Endometrial microvascular endothelial cells (primary cell): ENCODE measurements around the gene TNFSF13. TPM values are rescaled to one million over a fixed set of nuclear protein-coding genes. Genes with fewer than 3 reads are reported as not detected.

Experiments used
- in situ Hi-C: cut with HindIII; loops from 2 replicates; pipeline ENCODE4 v1.10.0; 2017; ENCODE audit warnings: low sequenced_read_pairs, low pct_unique_long_range_greater_than_20kb; ENCODE audit errors: inconsistent ontology term
- total RNA-seq: library from RNA; depleted of rRNA; stranded (reverse); fragments of >200 nt; gene quantifications from one replicate; pipeline ENCODE4 v1.2.3, GENCODE V29; 2015; ENCODE audit errors: inconsistent ontology term

TNFSF13 gene
- total RNA-seq, 1 donor from 2014 or later = 2.1 TPM

- in situ Hi-C loops = loop anchor here (25.0 kb wide), 1 partner anchor 107 kb away; no protein-coding TSS in a partner anchor
Observed at GRCh38 chr17:7569571-7569970, 11.0 kb downstream of the TNFSF13 start.

DNA sequence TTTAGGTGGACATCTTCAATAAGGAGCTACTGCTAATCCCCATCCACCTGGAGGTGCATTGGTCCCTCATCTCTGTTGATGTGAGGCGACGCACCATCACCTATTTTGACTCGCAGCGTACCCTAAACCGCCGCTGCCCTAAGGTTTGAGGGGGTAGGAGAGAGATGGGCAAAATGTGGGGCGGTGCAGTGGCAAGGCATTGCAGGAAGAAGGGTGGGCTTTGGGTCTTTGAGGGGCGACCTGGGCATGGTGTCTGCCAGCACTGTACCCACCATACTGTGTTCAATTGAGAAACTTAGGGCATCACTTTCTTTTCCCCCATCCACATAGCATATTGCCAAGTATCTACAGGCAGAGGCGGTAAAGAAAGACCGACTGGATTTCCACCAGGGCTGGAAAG, 11.8 kb downstream of the TNFSF13 start:
- in situ Hi-C loops = loop anchor here (25.0 kb wide), 1 partner anchor 108 kb away; no protein-coding TSS in a partner anchor

- in situ Hi-C loops = loop anchor here (25.0 kb wide), 1 partner anchor 110 kb away; no protein-coding TSS in a partner anchor
Observed at GRCh38 chr17:7572338-7572587, 13.7 kb downstream of the TNFSF13 start.

- in situ Hi-C loops = loop anchor here (25.0 kb wide), 1 partner anchor 110 kb away; no protein-coding TSS in a partner anchor
Observed at GRCh38 chr17:7572588-7573323, 14.2 kb downstream of the TNFSF13 start.

GRCh38 chr17:7573324-7574080, 15.0 kb downstream of the TNFSF13 start:
- in situ Hi-C loops = loop anchor here (25.0 kb wide), 1 partner anchor 111 kb away; no protein-coding TSS in a partner anchor

DNA sequence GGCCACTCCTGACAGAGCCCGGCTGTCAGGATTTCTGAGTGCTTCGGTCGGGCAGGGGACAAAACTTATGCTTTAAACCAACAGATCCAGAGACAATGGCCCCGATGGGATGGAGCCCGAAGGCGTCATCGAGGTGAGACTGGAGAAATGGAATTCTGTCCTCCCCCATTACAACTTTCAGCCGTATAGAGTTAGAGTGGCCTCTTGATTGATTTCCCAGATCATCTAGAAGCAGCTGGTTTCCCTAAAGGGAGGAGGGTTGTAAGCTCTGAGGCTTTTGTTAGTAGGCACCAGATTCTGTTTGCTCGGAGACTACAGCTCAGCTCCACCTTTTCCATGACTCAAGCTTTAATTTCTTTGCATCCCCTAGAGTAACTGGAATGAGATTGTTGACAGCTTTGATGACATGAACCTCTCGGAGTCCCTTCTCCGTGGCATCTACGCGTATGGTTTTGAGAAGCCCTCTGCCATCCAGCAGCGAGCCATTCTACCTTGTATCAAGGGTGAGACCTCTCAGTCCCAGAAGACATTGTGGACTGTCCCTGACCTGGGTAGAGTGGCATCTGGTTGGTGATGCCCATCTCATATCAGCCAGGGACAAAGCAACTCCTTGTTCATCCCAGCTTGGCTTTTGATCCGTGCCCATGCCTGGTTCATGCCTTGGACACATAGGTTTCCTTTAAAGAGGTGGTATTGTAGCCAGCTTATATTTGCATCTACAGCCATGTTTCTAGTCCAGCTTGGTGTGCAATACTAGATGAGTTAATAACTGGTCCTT, 15.8 kb downstream of the TNFSF13 start:
- in situ Hi-C loops = loop anchor here (25.0 kb wide), 1 partner anchor 112 kb away; no protein-coding TSS in a partner anchor

DNA sequence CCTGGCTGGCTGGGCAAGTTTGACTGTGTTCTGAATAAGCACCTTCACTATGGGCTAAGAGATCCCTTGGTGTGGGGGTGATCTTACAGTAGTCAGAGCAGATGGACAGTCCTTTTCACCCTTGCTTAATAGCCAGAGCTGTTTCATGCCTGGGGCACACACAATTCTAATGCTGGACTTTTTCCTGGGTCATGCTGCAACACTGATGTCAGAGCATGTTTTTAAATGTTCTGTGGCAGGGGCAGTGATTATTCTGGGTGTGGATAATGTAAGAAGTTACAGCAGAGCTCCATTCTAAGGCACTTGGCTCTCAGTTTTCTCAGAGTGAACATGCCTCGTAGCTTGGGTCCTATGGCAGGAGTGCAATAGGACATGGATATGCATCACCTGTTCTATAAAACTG, 16.9 kb downstream of the TNFSF13 start:
- in situ Hi-C loops = no loop called here

- in situ Hi-C loops = no loop called here
Observed at GRCh38 chr17:7575959-7576358, 17.4 kb downstream of the TNFSF13 start.

DNA sequence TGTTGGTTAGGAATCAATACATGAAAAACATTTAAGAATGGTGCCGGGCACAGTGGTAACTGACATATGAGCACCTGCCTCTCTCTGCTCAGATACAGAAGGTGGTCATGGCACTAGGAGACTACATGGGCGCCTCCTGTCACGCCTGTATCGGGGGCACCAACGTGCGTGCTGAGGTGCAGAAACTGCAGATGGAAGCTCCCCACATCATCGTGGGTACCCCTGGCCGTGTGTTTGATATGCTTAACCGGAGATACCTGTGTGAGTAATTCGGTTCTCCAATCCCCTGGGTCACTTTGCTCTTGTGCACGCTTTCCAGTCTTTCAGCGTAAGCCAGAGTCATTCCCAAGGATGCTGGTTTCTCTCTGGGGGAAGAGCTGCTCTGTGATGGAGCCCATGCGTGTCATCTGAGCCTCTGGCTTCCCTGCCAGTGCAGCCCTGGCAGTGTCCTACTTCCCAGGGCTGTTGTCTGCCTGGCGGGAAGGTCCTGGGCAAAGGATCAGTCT, 17.9 kb downstream of the TNFSF13 start:
- in situ Hi-C loops = no loop called here

DNA sequence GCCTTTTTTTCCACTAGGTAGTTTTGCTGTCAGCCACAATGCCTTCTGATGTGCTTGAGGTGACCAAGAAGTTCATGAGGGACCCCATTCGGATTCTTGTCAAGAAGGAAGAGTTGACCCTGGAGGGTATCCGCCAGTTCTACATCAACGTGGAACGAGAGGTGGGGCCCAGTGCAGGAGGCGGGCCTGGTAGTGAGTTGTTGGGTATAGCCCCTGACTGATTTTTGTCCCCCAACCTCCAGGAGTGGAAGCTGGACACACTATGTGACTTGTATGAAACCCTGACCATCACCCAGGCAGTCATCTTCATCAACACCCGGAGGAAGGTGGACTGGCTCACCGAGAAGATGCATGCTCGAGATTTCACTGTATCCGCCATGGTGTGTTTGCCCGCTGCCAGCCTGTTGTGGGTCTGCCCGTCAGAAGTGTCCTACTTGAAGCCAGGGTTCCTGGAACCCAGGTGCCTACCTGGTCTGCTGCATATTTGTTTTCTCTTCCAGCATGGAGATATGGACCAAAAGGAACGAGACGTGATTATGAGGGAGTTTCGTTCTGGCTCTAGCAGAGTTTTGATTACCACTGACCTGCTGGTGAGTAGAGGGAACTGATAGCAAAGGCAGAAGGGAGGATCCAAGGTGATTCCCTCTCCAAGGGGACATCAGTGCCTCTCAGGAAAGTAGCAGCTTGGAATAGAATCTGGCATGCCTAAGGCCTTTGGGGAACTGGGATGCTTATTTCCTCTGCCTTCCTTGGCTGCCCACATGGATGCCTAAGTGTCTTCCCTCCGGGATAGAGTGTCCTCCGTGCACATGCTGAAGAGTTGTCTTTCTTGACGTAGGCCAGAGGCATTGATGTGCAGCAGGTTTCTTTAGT, 19.0 kb downstream of the TNFSF13 start:
- in situ Hi-C loops = no loop called here

DNA sequence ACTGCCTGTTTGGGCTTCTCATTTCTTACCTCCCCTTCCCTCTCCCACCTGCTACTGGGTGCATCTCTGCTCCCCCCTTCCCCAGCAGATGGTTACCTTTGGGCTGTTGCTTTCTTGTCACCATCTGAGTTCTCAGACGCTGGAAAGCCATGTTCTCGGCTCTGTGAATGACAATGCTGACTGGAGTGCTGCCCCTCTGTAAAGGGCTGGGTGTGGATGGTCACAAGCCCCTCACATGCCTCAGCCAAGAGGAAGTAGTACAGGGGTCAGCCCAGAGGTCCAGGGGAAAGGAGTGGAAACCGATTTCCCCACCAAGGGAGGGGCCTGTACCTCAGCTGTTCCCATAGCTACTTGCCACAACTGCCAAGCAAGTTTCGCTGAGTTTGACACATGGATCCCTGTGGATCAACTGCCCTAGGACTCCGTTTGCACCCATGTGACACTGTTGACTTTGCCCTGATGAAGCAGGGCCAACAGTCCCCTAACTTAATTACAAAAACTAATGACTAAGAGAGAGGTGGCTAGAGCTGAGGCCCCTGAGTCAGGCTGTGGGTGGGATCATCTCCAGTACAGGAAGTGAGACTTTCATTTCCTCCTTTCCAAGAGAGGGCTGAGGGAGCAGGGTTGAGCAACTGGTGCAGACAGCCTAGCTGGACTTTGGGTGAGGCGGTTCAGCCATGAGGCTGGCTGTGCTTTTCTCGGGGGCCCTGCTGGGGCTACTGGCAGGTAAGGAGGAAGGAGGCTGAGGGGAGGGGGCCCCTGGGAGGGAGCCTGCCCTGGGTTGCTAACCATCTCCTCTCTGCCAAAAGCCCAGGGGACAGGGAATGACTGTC, 20.7 kb downstream of the TNFSF13 start, which contains the start of gene CD68:
CD68 (plus strand) TSS at position 638 of the 833 bp plus-strand sequence; CDS start at position 678, 40 bp downstream.
- in situ Hi-C loops = no loop called here

- in situ Hi-C loops = no loop called here
Observed at GRCh38 chr17:7579834-7580603, 21.5 kb downstream of the TNFSF13 start.

- in situ Hi-C loops = no loop called here
Observed at GRCh38 chr17:7580604-7581575, 22.3 kb downstream of the TNFSF13 start.

GRCh38 chr17:7582396-7583252, 24.1 kb downstream of the TNFSF13 start:
- in situ Hi-C loops = no loop called here
